NCI-H187 treated with DMSO at 0.1 percent for 48 hours (cell line): ENCODE results near the gene PWWP2B.
"Not testable (repeated sequence)": the region's sequence is repeated elsewhere in the genome, so short reads cannot be mapped to it uniquely, and the experiment has no call there.

Experiments
- DNase-seq: peaks from one replicate; lab custom pipeline; 2025; lab: John Stamatoyannopoulos, UW

PWWP2B gene

DNA sequence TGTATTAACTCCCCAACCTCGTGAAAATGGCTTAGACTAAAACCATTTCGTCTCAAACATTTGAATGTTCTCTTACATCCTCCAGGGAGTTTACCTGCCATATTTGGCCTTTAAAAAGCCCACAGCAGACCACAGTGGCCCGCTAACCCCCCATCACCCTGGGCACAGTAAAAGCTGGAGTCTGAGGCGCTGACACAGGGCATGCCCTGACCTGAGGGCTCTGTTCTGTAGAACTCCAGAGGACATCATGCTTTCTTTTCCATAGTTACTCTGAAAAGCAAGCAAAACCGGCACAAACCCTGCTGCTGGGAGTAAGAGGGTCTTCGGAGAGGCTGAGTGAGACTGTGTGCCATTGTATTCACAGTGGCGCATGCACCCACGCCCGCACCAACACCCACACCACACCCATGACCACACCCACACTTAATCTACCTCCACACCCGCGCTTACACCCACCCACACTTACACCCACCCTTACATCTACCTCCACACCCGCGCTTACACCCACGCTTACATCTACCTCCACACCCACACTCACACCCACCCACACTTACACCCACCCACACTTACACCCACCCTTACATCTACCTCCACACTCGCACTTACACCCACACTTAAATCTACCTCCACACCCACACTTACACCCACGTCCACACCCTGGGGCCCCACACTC, 32.9 kb upstream of the PWWP2B start:
- DNase-seq: no peak

DNA sequence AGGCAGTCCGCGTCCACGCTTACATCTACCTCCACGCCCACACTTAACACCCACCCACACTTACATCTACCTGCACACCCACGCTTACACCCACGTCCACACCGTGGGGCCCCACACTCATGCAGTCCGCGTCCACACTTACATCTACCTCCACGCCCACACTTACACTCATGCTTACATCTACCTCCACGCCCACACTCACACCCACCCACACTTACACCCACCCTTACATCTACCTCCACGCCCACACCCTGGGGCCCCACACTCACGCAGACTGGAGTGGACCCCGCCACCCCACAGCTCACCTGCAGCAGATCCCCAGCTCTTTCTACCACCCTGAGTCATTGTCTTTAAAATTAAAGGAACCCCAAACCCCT, 32.4 kb upstream of the PWWP2B start:
- no peak for DNase-seq

DNA sequence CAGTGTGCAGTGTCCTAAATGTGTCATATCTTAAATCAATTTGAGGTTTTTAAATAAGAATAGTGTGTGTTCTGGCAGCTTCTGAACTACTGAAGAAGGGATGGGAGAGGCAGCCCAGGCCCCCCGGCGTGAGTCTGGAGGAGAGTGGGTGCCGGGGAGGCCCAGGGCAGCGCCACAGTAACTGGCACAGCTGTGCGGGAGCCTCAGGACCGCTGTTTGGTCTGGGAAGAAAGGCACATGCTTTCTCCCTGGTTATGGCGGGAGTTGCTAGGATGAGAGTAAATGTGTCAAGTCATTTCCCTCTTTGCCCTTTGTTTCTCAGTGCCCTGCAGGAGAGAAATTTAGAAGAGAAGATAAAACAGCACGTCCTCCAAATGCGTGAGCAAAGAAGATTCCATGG, 31.9 kb upstream of the PWWP2B start:
- DNase-seq: no peak

DNA sequence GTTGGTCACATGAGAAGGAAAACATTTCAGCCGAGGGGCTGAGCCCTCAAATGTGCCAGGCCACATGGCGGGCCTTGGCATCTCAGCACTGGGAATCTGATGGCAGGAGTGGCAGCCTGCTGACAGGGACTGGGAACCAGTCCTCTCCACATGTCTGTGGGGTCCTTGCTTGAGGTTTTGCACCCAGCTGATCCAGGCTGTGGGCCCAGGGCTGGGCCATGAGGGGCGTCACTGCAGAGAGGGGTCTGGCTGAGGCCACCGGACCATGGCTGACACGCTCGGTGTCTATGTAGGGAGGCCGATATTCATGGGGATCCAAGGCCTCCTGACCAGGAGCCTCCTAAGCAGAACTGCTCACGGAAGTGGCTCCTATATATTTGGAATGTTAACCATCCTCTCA, 31.0 kb upstream of the PWWP2B start:
- no peak for DNase-seq

DNA sequence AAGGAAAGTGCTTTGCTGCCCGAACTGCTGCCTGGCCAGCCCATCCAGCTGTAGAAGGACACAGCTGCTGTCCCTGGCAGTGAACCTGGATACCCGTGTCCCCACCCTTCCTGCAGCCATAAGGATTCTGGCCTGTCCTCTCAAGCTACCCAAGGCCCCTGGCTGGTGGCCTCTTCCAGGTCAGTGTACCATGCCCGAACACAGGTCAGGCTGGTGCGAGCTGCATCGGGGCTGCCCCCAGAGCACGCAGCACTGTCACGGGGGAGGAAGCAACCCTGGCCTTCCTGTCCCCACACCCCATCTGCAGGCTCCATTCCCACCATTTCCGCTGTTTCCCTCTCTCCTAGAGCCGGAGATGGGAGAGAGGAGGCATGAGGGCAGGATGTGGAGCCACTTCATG, 30.5 kb upstream of the PWWP2B start:
- no peak for DNase-seq

DNA sequence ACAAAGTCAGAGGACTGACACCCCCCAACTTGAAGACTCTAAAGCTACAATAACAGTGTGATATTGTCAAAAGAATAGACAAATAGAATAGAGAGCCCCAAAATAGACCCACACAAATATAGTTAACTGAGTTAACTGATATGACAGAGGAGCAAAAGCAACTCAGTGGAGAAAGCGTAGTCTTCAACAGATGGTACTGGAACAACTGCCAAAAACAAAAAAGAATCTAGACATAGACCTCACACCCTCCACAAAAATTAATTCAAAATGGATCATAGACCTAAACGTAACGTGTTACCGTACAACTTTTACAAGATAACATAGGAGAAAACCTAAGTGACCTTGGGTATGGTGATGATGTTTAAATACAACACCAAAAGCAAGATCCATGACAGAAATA, 28.6 kb upstream of the PWWP2B start:
- DNase-seq: no peak

DNA sequence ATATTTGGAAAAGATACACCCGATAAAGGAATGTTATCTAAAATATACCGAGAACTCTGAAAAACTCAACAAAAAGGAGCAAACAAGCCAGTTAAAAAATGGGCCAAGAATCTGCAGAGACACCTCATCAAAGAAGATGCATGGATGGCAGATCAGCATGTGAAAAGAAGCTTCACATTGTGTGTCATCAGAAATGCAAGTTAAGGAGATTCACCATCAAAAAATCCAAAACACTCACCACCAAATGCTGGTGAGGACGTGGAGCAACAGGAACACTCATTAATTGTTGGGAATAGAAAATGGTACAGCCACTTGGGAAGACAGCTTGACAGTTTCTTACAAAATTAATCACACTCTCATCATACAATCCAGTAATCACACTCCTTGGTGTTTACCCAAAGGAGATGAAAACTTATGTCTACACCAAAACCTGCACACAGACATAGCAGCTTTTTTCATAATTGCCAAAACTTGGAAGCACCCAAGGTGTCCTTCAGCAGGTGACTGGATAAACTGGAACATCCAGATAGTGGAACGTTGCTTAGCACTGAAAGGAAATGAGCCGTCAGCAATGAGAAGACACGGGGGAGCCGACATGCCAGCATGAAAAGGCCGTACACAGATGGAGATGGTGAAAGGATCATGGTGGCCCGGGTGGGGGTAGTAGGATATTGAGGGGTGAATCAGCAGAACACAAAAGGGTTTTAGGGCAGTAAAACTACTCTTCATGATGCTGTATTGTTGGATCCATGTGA, 27.9 kb upstream of the PWWP2B start:
- DNase-seq: no peak

DNA sequence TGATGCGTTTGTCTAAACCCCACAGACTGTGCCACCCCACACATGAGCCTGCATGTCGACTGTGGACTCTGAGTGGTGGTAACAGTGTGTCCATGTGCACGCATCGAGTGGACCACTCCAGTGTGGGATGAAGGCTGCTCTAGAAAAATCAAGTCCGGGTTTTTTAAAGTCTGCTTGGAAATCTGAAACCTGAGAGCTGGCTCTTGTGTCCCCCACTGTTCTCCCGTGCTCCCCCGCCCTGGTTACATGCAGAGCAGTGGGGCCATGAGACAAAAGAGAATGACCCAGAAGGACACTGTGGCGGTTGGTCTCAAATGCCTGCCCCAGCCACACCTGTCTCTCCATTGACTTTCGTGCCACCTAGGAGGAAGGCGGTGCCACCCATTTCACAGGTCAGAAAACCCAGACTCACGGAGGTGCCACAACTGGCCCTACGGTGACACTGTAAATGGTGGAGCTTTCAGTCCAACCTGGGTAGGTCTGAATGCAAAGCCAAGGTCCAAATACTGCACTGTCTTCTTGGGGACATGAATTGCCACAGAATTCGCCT, 27.3 kb upstream of the PWWP2B start:
- DNase-seq: no peak

DNA sequence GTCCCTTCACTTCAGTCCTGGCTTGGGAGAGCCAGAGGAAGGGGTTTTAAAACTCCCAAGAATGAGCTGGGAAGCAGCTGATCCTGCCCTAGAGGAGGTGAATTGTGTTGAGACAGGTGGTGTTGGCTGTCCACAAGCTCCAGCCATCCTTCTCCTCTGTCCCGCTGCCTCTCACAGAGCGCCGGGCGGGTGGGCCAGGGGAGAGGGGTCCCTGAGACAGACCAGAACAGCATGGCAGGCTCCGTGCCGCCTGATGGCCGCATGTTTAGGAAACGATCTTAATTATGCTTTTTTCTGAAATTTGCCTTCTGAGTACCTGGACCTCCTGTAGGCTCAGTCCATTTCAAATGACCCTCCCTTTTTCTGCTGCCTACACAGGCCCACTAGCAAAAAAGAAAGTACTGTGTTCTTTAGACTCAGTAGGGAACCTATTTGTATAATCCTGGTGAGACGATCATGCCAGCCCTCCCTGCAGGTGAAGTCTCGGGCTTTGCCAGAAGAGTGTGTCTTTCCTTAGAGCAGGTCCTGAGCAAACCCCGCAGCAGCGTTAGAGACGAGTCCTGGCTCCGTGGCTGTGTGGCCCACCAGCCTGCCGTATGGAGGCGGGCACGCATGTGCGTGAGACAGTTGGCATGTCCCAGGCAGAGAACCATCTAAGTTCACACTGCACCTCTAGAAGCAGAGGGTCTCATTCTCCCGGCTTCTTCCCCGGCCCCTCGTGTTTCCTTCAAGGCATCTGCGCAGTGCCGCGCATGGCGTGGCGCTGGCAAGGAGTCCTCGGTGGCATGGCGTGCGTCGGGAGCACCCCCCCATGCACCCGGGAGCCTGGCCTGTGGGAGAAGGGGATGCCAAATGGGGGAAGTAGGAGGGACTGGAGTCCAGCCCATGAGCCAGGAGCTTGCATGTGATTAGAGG, 26.3 kb upstream of the PWWP2B start:
- no peak for DNase-seq

DNA sequence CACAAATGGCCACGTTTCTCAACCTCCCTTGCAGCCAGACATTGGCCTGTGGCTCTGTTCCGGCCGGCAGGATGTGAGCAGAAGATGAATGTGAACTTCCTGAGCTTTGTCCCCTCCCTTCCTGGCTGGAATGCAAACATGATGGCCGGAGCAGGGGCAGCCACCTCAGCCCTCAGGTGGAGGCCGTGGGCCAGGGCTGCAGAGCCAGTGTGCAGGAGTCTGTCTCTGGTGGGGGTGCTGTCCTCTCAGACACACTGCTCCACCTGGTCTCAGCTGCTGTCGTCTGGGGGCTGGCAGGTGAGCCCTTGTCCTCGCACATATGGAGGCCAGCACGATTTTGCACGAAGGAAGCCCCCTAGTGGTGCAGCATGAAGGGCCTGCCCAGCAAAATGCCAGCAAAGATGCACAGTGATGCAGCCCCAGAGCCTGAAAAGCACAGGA, 25.3 kb upstream of the PWWP2B start:
- DNase-seq: no peak

DNA sequence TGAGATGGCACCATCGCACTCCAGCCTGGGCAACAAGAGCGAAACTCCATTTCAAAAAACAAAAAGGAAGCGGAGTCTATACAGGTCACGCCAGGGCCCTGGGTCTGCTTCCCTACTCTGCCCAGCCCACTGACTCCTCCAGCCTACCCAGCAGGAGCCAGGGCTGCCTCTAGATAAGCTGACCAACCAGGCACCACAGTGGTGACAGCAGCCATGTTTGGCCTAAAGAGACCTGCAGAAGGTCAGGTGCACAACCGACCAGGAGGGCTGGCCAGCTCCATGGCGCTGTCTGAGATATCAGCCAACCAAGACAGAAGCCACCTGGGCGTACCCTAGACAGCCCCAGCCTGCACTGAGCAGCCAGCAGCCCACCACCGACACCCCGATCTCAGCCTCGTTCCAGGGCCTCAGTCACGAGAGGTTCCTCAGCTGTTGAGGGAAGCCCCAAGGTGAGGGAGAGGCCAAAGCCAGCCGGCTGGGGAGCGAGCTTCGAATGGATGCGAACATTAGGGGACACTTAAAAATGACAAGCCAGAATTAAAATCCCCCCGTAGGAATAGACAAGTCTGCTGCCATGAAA, 24.4 kb upstream of the PWWP2B start:
- DNase-seq: no peak

DNA sequence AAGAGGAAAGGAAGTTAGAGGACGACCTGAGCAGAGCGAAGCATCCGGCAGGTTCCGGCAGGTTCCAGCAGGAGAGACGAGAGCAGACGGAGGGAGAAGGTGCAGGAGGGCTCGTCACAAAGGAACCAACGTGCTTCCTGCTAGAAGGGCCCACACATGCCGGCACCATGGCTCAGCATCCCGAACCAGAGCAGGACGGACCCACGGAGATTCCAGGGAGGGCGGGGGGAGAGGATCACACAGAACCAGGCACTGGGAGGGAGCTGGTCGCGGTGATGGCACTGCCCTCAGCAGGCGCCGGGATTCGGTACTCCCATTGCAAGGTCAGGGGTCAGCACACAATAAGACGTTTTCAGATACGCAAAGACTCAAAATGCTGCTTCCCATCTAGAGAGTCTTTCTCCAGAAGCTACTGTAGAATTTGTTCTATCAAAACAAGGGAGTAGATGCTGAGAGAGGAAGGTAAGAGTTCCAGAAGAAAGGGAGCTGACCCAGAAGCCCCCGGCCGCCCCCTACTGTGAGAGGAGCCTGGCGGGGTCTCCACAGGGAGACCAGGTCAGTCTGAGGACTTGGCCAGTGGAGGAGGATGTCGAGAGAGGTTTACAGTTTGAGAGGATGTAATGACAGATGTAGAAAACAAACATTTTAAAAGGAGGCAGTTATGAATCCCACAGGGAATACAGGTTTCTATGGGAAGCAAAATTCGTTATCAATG, 23.6 kb upstream of the PWWP2B start:
- no peak for DNase-seq

DNA sequence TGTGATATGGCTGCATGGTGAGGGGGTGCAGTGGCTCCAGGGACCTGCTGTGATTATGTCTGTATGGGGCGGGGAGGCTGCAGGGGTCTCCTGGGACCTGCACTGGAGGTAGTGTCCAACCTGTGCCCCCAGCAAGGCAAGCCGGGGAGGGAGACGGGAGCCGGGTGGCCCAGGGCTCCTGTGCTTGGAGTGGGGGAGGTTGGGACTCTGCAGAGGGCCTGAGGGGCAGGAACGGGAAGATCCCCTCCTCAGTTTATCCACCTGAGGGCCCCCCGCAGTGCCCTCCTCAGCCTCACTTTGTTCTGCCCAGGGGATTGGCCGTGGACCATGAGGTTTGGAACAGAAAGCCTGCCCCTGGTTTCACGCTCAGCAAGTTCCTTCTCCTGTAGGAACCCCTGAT, 22.8 kb upstream of the PWWP2B start:
- no peak for DNase-seq

DNA sequence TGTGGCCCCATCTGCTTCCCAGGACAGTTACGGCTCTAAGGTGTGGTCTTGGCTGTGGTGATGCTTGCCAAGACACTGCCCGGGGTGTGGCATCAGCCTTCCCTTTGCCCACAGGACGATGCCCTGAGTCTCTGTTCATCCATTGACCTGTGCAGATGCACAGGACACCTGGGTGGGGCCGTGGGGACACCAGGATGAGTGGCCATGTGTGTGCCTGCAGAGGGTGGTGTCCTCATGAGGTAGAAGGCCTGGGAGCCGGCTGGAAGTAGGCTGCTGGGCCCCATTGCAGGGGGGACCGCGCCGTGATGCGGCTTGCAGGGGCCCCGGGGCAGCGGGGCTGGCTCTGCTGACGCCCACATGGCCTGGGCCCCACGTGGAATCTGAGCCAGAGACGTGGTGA, 22.4 kb upstream of the PWWP2B start:
- no peak for DNase-seq

DNA sequence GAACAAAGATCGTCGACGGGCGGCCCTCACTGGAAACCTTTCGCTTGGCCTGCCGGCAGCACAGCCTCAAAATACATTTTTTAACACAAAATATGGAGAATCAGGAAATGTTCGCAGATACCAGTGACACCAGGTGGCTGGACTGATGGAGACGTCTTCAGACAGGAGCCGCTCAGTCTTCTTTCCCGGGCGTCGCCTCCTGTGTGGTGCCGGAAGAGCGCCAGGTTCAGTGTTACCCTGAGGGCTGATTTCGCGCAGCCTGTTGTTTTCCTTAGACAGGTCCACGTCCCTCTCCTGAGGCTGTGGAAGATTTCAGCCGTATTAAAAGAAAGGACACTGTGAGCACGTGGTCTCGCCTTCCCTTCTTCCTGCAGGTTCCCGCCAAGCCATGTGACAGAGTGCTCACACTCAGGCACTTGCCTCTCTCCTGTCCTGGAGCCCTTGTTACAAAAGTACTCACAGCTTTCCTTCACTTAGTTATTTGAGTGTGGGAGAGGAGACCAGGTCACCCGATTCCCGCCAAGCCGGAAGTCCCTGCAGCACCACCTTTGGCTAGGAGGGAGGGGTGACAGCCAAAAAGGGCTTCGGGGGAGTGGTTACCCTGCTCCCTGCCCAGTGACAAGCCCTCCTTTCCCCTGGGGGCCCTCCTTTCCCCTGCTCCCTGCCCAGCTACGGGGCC, 21.7 kb upstream of the PWWP2B start:
- no peak for DNase-seq

DNA sequence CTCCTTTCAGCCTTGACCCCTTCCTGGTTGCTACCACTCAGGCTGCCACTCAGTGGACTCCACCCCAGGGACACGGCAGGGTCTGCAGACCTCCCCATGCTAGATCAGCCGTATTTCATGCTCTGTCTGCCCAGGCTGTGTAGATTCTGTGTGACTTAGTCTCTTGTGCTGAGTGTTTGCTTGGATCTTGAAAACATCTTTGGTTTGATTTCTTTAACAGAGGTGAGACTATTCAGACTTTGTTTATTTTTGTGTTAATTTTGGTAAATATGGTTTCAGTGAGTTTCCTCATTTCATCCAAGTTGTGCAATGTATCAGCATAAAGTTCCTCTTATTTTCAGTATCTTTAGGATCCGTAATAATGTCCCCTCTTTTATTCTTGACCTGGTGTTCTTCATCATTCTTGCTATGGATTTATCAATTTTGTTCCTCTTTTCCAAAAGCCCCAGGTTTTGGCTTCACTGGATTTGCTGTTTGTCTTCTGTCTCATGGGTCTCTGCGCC, 21.2 kb upstream of the PWWP2B start:
- no peak for DNase-seq

DNA sequence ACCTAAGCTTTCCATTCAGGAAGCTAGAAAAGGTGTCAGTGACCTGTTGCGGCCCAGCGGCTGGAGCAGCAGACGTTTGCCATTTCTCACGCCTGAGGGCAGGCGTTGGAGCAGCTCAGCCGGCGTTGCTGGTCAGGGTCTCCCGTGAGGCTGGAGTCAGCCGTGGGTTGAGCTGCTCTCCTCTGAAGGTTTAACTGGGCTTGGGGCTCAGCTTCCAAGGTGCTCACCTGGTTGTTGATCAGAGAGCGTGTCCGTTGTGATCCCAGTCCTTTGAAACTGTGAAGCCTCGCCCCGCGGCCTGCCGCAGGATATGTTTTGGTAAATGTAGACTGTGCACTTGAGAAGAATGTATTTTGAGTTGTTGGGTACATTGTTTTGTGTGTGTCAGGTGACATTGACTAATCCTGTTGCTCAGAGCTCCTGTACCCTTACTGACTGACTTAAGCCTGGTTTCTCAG, 20.6 kb upstream of the PWWP2B start:
- no peak for DNase-seq

DNA sequence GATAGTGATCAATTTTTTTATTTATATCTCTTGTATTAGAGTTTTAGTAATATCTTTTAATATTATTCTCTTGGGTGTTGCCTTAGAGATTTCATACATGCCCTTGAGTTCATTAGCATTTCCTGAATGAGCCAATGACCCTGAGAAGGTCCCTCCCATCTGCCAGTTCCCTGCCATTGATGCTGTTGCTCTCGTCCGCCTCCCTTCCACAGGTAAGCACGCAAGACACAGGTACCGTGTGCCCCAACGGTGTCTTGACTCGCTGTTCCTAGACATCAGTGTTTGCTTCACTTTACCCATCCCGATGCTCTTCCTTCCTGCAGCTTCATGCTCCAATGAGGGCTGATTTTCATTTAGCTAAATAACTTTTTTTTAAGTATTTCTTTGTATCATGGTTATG, 19.7 kb upstream of the PWWP2B start:
- DNase-seq: no peak

DNA sequence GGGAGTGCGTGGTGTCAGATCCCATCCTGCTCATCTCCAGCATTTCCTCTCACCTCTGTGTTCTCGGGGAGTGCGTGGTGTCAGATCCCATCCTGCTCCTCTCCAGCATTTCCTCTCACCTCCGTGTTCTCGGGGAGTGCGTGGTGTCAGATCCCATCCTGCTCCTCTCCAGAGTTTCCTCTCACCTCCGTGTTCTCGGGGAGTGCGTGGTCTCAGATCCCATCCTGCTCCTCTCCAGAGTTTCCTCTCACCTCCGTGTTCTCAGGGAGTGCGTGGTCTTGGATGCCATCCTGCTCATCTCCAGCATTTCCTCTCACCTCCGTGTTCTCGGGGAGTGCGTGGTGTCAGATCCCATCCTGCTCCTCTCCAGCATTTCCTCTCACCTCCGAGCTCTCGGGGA, 18.0 kb upstream of the PWWP2B start:
- DNase-seq: not testable (repeated sequence)

DNA sequence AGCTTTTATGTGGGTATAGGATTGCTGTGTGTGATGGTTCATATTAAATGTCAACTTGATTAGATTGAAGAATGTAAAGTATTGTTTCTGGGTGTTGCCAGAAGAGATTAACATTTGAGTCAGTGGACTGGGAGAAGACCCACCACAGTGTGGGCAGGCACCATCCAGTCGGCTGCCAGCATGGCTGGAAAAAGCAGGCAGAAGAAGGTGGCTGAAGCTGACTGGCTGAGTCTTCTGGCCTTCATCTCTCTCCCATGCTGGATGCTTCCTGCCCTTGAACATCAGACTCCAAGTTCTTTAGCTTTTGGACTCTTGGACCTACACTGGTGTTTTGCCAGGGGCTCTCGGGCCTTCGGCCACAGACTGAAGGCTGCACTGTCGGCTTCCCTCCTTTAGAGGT, 16.0 kb upstream of the PWWP2B start:
- DNase-seq: not testable (repeated sequence)

DNA sequence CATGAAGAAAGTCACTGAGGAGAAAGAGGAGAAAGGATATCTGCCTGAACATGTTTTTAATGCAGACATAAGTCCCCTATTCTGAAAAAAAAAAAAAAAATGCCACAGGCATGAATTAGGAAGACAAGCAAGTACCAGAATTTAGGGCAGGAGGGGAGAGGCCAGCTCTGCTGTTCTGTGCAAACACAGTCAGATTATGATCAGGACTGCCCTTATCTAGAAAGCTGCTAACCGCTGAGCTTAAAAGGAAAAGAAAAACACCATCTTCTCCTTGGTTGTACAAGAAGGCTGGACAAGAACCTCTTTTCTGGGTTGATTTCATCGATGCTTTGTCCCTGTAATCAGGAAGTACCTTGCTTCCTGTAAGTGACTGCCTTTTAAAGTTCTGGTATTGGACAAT, 15.3 kb upstream of the PWWP2B start:
- DNase-seq: no peak
